Sigmoid colon (tissue), 7 donors: Measurements from ENCODE around the gene DNAH6. TPM values are rescaled to one million over a fixed set of nuclear protein-coding genes. Genes with fewer than 3 reads are reported as not detected.

ENCODE experiments used
- DNase-seq: peaks from one replicate; pipeline ENCODE4 v3.0.0-alpha.2; 2019
- H3K27ac ChIP-seq, 4 donors: fragments of 200-600 bp; sonication (generic); one replicate each; pipeline ENCODE4 v1.5.1; 2016 to 2019; ENCODE audit warnings: mild to moderate bottlenecking in 1 of 4
- H3K27me3 ChIP-seq, 3 donors: fragments of 200-600 bp; sonication (generic); one replicate each; pipeline ENCODE4 v1.5.1; 2019; ENCODE audit warnings: mild to moderate bottlenecking in 1 of 3
- H3K36me3 ChIP-seq, 4 donors: fragments of 200-600 bp; sonication (generic); one replicate each; pipeline ENCODE4 v1.5.1; 2016 to 2019
- H3K4me1 ChIP-seq, 4 donors: fragments of 200-600 bp; sonication (generic); one replicate each; pipeline ENCODE4 v1.5.1; 2017 to 2019
- H3K4me3 ChIP-seq, 4 donors: fragments of 200-600 bp; sonication (generic); one replicate each; pipeline ENCODE4 v1.5.1; 2017 to 2019; ENCODE audit warnings: mild to moderate bottlenecking in 2 of 4, moderate library complexity in 1 of 4
- H3K9me3 ChIP-seq, 4 donors: fragments of 200-600 bp in 3 of 4; sonication (generic) in 3 of 4; one replicate each; pipeline versions ENCODE4 v1.5.1 to v1.6.1; 2013 to 2019
- CTCF ChIP-seq, 4 experiments: fragments of 450-650 bp in 3 of 4; fragments of 200-600 bp in 1 of 4; IDR thresholded peaks; one replicate each; pipeline ENCODE4 v1.5.1; 2016 to 2019; ENCODE audit warnings: antibody characterized with exemption in 4 of 4, mild to moderate bottlenecking in 3 of 4, moderate library complexity in 2 of 4
- EP300 ChIP-seq, 4 donors: sonication (generic); formaldehyde crosslinking; IDR thresholded peaks; one replicate each; pipeline ENCODE4 v1.6.1; 2017; ENCODE audit warnings: antibody characterized with exemption in 4 of 4
- POLR2A ChIP-seq, 2 donors: fragments of 450-650 bp; IDR thresholded peaks; one replicate each; pipeline ENCODE4 v1.6.1; 2016; ENCODE audit warnings: antibody characterized with exemption in 2 of 2, mild to moderate bottlenecking in 2 of 2, moderate library complexity in 2 of 2
- POLR2AphosphoS5 ChIP-seq, 4 donors: sonication (generic); formaldehyde crosslinking; IDR thresholded peaks; one replicate each; pipeline ENCODE4 v1.6.1; 2017; ENCODE audit warnings: antibody characterized with exemption in 4 of 4
- WGBS, 2 donors: extraction: QIAGEN DNeasy Blood & Tissue Kit; methylation state at CpG; one replicate each; pipeline ENCODE4 v1.1.7; 2013; 5-methylcytosine and 5-hydroxymethylcytosine counted together
- intact Hi-C: fragments of 100-400 bp; cut with DNase I; formaldehyde crosslinking; loops from one replicate; pipeline ENCODE4 v1.15.1; 2023
- polyA plus RNA-seq, 3 donors: library from polyadenylated mRNA; stranded (reverse); fragments of 200-250 nt; gene quantifications; one replicate each; pipeline ENCODE4 v1.2.3, GENCODE V29; 2013
- total RNA-seq, 4 donors: library from RNA; depleted of rRNA; stranded (reverse); fragments of >200 nt; gene quantifications; one replicate each; pipeline ENCODE4 v1.1.0, GENCODE V29; 2016
- donor health status: healthy with polysubstance abuse.
- donor health status: Bipolar disorder and iron deficiency.
- donor health status: healthy.

DNAH6 gene
- total and polyA plus RNA-seq, 7 donors: 0.20 to 0.55 (median 0.36) TPM; not detected in 2

- H3K9me3 ChIP-seq: no peaks in the 10 kb centered on the region
- intact Hi-C loops: no loop called here
- WGBS, 2 donors: 68 to 72% methylated on average over 2 of the region's 2 CpGs
Observed at GRCh38 chr2:84716564-84716963, 200.3 kb downstream of the DNAH6 start.

GRCh38 chr2:84717302-84717701 is 201.0 kb downstream of the DNAH6 start:
- Histone ChIP-seq H3K27me3 (no peaks in the 10 kb centered on the region), H3K9me3 (no peaks in the 10 kb centered on the region), H3K27ac (no peak overlapping the region), H3K4me3 (no peak overlapping the region), H3K4me1 (no peaks in the 10 kb centered on the region), H3K36me3 (no peaks in the 10 kb centered on the region)
- TF ChIP-seq POLR2AphosphoS5 (IDR thresholded peaks at IDR 0.05) (no peak), CTCF (IDR thresholded peaks at IDR 0.05) (no peak), POLR2A (IDR thresholded peaks at IDR 0.05) (no peak), EP300 (IDR thresholded peaks at IDR 0.05) (no peak)
- WGBS, 2 donors: 96 to 99% methylated on average over 1 of the region's 1 CpG
- intact Hi-C loops: no loop called here
- no peak for DNase-seq

More at GRCh38 chr2:84716564-84716963, 200.3 kb downstream of the DNAH6 start:
- Histone ChIP-seq H3K27me3 (no peaks in the 10 kb centered on the region), H3K27ac (no peak overlapping the region), H3K36me3 (no peaks in the 10 kb centered on the region), H3K4me3 (no peak overlapping the region), H3K4me1 (no peaks in the 10 kb centered on the region)
- no peak for DNase-seq
- TF ChIP-seq CTCF (IDR thresholded peaks at IDR 0.05) (no peak), POLR2A (IDR thresholded peaks at IDR 0.05) (no peak), EP300 (IDR thresholded peaks at IDR 0.05) (no peak), POLR2AphosphoS5 (IDR thresholded peaks at IDR 0.05) (no peak)

- intact Hi-C loops: no loop called here
- Histone ChIP-seq H3K27ac (no peak overlapping the region), H3K36me3 (no peaks in the 10 kb centered on the region), H3K27me3 (no peaks in the 10 kb centered on the region), H3K9me3 (no peaks in the 10 kb centered on the region), H3K4me3 (no peak overlapping the region), H3K4me1 (no peaks in the 10 kb centered on the region)
- TF ChIP-seq EP300 (IDR thresholded peaks at IDR 0.05) (no peak), POLR2A (IDR thresholded peaks at IDR 0.05) (no peak), POLR2AphosphoS5 (IDR thresholded peaks at IDR 0.05) (no peak), CTCF (IDR thresholded peaks at IDR 0.05) (no peak)
- WGBS, 2 donors: 93 to 96% methylated on average over 6 of the region's 6 CpGs
- no peak for DNase-seq
Observed at GRCh38 chr2:84719434-84719833, 203.1 kb downstream of the DNAH6 start.

- WGBS, 2 donors: 83 to 86% methylated on average over 2 of the region's 2 CpGs
- DNase-seq: no peak
- H3K27me3 ChIP-seq: no peaks in the 10 kb centered on the region
- intact Hi-C loops: no loop called here
- no peaks in the 10 kb centered on the region for H3K9me3 ChIP-seq
- H3K36me3 ChIP-seq: no peaks in the 10 kb centered on the region
- TF ChIP-seq EP300 (IDR thresholded peaks at IDR 0.05): no peak
- TF ChIP-seq CTCF (IDR thresholded peaks at IDR 0.05): no peak
- TF ChIP-seq POLR2AphosphoS5 (IDR thresholded peaks at IDR 0.05): no peak
- no peak for TF ChIP-seq POLR2A (IDR thresholded peaks at IDR 0.05)
- no peaks in the 10 kb centered on the region for H3K4me1 ChIP-seq
- H3K4me3 ChIP-seq: no peak overlapping the region
- no peak overlapping the region for H3K27ac ChIP-seq
Observed at GRCh38 chr2:84723831-84724230, 207.5 kb downstream of the DNAH6 start.

- 98 to 100% methylated on average over 1 of the region's 1 CpG for WGBS, 2 donors
Observed at GRCh38 chr2:84725717-84726116, 209.4 kb downstream of the DNAH6 start.

More at GRCh38 chr2:84725717-84726116, 209.4 kb downstream of the DNAH6 start:
- intact Hi-C loops: no loop called here
- Histone ChIP-seq H3K27ac (no peak overlapping the region), H3K36me3 (no peaks in the 10 kb centered on the region), H3K4me3 (no peak overlapping the region), H3K4me1 (no peaks in the 10 kb centered on the region), H3K27me3 (no peaks in the 10 kb centered on the region), H3K9me3 (no peaks in the 10 kb centered on the region)
- DNase-seq: no peak
- TF ChIP-seq POLR2A (IDR thresholded peaks at IDR 0.05): no peak
- no peak for TF ChIP-seq POLR2AphosphoS5 (IDR thresholded peaks at IDR 0.05)
- TF ChIP-seq EP300 (IDR thresholded peaks at IDR 0.05): no peak
- no peak for TF ChIP-seq CTCF (IDR thresholded peaks at IDR 0.05)
